IMR-90 (cell line): ENCODE results near the gene RERE. TPM values are rescaled to one million over a fixed set of nuclear protein-coding genes. Genes with fewer than 3 reads are reported as not detected.

Source experiments
- ATAC-seq: fragments of 200-7000 bp; cut with Tn5 transposase; 2 replicates; pipeline ENCODE4 v1.9.1; 2020; ENCODE audit warnings: low read depth, mild to moderate bottlenecking, moderate library complexity
- BruUV-seq: library from RNA; stranded (reverse); fragments of 400-500 nt; replicated peaks from 2 replicates; lab custom pipeline; 2021; lab: Mats Ljungman, UMichigan
- CTCF ChIA-PET: fragments of 300-600 bp; formaldehyde crosslinking; extraction: SDS; loops from one replicate; lab custom pipeline; 2021; ENCODE audit warnings: antibody characterized with exemption; lab: Yijun Ruan, JAX
- POLR2A ChIA-PET: fragments of 300-600 bp; sonication (Branson Sonifier 250); formaldehyde crosslinking; loops from one replicate; lab custom pipeline; 2022; ENCODE audit warnings: antibody characterized with exemption; ENCODE audit not compliant: unreplicated experiment; lab: Charles Lee
- DNase-seq: peaks from one replicate; pipeline ENCODE4 v3.0.0; 2013
- H2AFZ ChIP-seq: replicated peaks from 2 replicates; pipeline ENCODE3; 2013; ENCODE audit warnings: low read length, mild to moderate bottlenecking; ENCODE audit not compliant: poor library complexity
- H2AK5ac ChIP-seq: 2 replicates; pipeline ENCODE4 v1.6.1; 2013; ENCODE audit warnings: low read depth, low read length, inconsistent platforms
- H2AK9ac ChIP-seq: replicated peaks from 2 replicates; pipeline ENCODE3; 2013; ENCODE audit warnings: mild to moderate bottlenecking, low read depth, low read length, moderate library complexity; ENCODE audit not compliant: poor library complexity
- H2BK120ac ChIP-seq: 2 replicates; pipeline ENCODE4 v1.6.1; 2013; ENCODE audit warnings: low read depth, low read length, inconsistent platforms
- H2BK15ac ChIP-seq: 3 replicates; pipeline ENCODE4 v1.6.1; 2013; ENCODE audit warnings: low read depth, low read length, inconsistent platforms
- H2BK20ac ChIP-seq: 2 replicates; pipeline ENCODE4 v1.6.1; 2013; ENCODE audit warnings: low read depth, mild to moderate bottlenecking, inconsistent platforms, low read length, moderate library complexity
- H2BK5ac ChIP-seq: 2 replicates; pipeline ENCODE4 v1.6.1; 2013; ENCODE audit warnings: mild to moderate bottlenecking, low read depth, low read length, inconsistent platforms; ENCODE audit not compliant: poor library complexity, severe bottlenecking
- H3K14ac ChIP-seq: replicated peaks from 2 replicates; pipeline ENCODE4 v1.6.1; 2013; ENCODE audit warnings: low read depth, low read length, inconsistent platforms
- H3K18ac ChIP-seq: 2 replicates; pipeline ENCODE4 v1.6.1; 2013; ENCODE audit warnings: low read depth, low read length, control low read depth
- H3K23ac ChIP-seq: 2 replicates; pipeline ENCODE4 v1.6.1; 2013; ENCODE audit warnings: low read depth, low read length, inconsistent platforms
- H3K27ac ChIP-seq: 2 replicates; pipeline ENCODE4 v1.5.1; 2013; ENCODE audit warnings: mild to moderate bottlenecking, control low read depth, low read length; ENCODE audit not compliant: insufficient read depth
- H3K27me3 ChIP-seq: 2 replicates; pipeline ENCODE4 v1.6.1; 2013; ENCODE audit warnings: low read length; ENCODE audit not compliant: control insufficient read depth, insufficient read depth
- H3K36me3 ChIP-seq: 2 replicates; pipeline ENCODE4 v1.6.1; 2013; ENCODE audit warnings: low read length, mixed read lengths; ENCODE audit not compliant: control insufficient read depth, insufficient read depth
- H3K4ac ChIP-seq: 2 replicates; pipeline ENCODE4 v1.6.1; 2013; ENCODE audit warnings: low read depth, low read length, inconsistent platforms
- H3K4me1 ChIP-seq: 2 replicates; pipeline ENCODE4 v1.6.1; 2013; ENCODE audit warnings: low read length, mixed read lengths; ENCODE audit not compliant: control insufficient read depth, insufficient read depth
- H3K4me2 ChIP-seq: 2 replicates; pipeline ENCODE4 v1.6.1; 2013; ENCODE audit warnings: low read depth, mild to moderate bottlenecking, control low read depth, low read length, moderate library complexity
- H3K4me3 ChIP-seq: 2 replicates; pipeline ENCODE4 v1.5.1; 2013; ENCODE audit warnings: low read depth, mild to moderate bottlenecking, control low read depth, low read length, moderate library complexity; ENCODE audit not compliant: insufficient read depth
- H3K56ac ChIP-seq: 2 replicates; pipeline ENCODE4 v1.6.1; 2013; ENCODE audit warnings: low read length, inconsistent platforms; ENCODE audit not compliant: insufficient read depth; ENCODE audit errors: extremely low read depth
- H3K79me1 ChIP-seq, 2 experiments: 2 replicates each; pipeline ENCODE4 v1.6.1; 2013; ENCODE audit warnings: low read length in 2 of 2, inconsistent platforms in 1 of 2, low read depth in 1 of 2
- H3K9ac ChIP-seq: 2 replicates; pipeline ENCODE4 v1.6.1; 2013; ENCODE audit warnings: low read depth, low read length, control low read depth
- H3K9me1 ChIP-seq: 2 replicates; pipeline ENCODE4 v1.6.1; 2013; ENCODE audit warnings: low read length, inconsistent platforms; ENCODE audit not compliant: insufficient read depth
- H3K9me3 ChIP-seq: 2 replicates; pipeline ENCODE4 v1.6.1; 2013; ENCODE audit warnings: low read length; ENCODE audit not compliant: control insufficient read depth, insufficient read depth
- H4K20me1 ChIP-seq: 2 replicates; pipeline ENCODE4 v1.6.1; 2013; ENCODE audit warnings: low read length, inconsistent platforms; ENCODE audit not compliant: insufficient read depth
- H4K5ac ChIP-seq: 2 replicates; pipeline ENCODE4 v1.6.1; 2013; ENCODE audit warnings: mild to moderate bottlenecking, low read depth, low read length, control low read depth
- H4K8ac ChIP-seq, 2 experiments: 2 replicates each; pipeline ENCODE4 v1.6.1; 2013; ENCODE audit warnings: low read depth in 2 of 2, low read length in 2 of 2, control low read depth in 1 of 2, inconsistent platforms in 1 of 2
- H4K91ac ChIP-seq: 2 replicates; pipeline ENCODE4 v1.6.1; 2013; ENCODE audit warnings: low read depth, low read length, inconsistent platforms; ENCODE audit not compliant: insufficient read depth
- BHLHE40 ChIP-seq: fragments of 150-350 bp; IDR thresholded peaks from 2 replicates; pipeline ENCODE4 v1.6.1; 2016; ENCODE audit warnings: mild to moderate bottlenecking, low read depth, low read length
- CEBPB ChIP-seq: IDR thresholded peaks from 2 replicates; pipeline ENCODE4 v1.6.1; 2012; ENCODE audit warnings: low read depth, low read length, improper control_type of control experiment
- CHD1 ChIP-seq: IDR thresholded peaks from 2 replicates; pipeline ENCODE4 v1.6.1; 2012; ENCODE audit warnings: low read depth, low read length, improper control_type of control experiment
- CTCF ChIP-seq: conservative IDR thresholded peaks from 2 replicates; pipeline ENCODE4 v1.5.1; 2012; ENCODE audit warnings: mild to moderate bottlenecking, low read depth, low read length, improper control_type of control experiment
- ELK1 ChIP-seq: fragments of 150-350 bp; IDR thresholded peaks from 2 replicates; pipeline ENCODE4 v1.6.1; 2016; ENCODE audit warnings: low read depth, mild to moderate bottlenecking, low read length, moderate library complexity, borderline replicate concordance
- FOS ChIP-seq: fragments of 150-350 bp; IDR thresholded peaks from 2 replicates; pipeline ENCODE4 v1.6.1; 2016; ENCODE audit warnings: low read depth, low read length
- MAZ ChIP-seq: IDR thresholded peaks from 2 replicates; pipeline ENCODE4 v1.6.1; 2012; ENCODE audit warnings: low read depth, mild to moderate bottlenecking, low read length, improper control_type of control experiment, moderate library complexity, borderline replicate concordance
- MXI1 ChIP-seq: IDR thresholded peaks from 2 replicates; pipeline ENCODE4 v1.6.1; 2012; ENCODE audit warnings: low read depth, mild to moderate bottlenecking, low read length, moderate library complexity, borderline replicate concordance
- NFE2L2 ChIP-seq: fragments of 150-350 bp; IDR thresholded peaks from 2 replicates; pipeline ENCODE4 v1.6.1; 2016; ENCODE audit warnings: low read depth, mild to moderate bottlenecking, low read length
- POLR2A ChIP-seq: IDR thresholded peaks from 2 replicates; pipeline ENCODE4 v1.6.1; 2012; ENCODE audit warnings: mild to moderate bottlenecking, low read depth, low read length
- RAD21 ChIP-seq: IDR thresholded peaks from 2 replicates; pipeline ENCODE4 v1.6.1; 2012; ENCODE audit warnings: low read length, improper control_type of control experiment
- RCOR1 ChIP-seq: IDR thresholded peaks from 2 replicates; pipeline ENCODE4 v1.6.1; 2012; ENCODE audit warnings: mild to moderate bottlenecking, low read length, improper control_type of control experiment; ENCODE audit not compliant: insufficient replicate concordance
- RFX5 ChIP-seq: IDR thresholded peaks from 2 replicates; pipeline ENCODE4 v1.8.0; 2012; ENCODE audit warnings: low read depth, mild to moderate bottlenecking, low read length, moderate library complexity
- SMC3 ChIP-seq: fragments of 150-350 bp; IDR thresholded peaks from 2 replicates; pipeline ENCODE4 v1.6.1; 2016; ENCODE audit warnings: low read depth, mild to moderate bottlenecking, antibody characterized with exemption, low read length, moderate library complexity
- dilution Hi-C: fragments of 300-500 bp; cut with HindIII; formaldehyde crosslinking; loops from one replicate; pipeline ENCODE4 v1.14.3; 2018; ENCODE audit warnings: low sequenced_read_pairs; ENCODE audit not compliant: unreplicated experiment
- in situ Hi-C: fragments of 300-500 bp; cut with MboI; formaldehyde crosslinking; loops from 3 replicates; pipeline ENCODE4 v1.14.3; 2019; ENCODE audit warnings: low sequenced_read_pairs, inconsistent platforms, mixed read lengths
- intact Hi-C: fragments of 100-400 bp; cut with micrococcal nuclease; formaldehyde crosslinking; loops from 2 replicates; pipeline ENCODE4 v1.10.0; 2022
- polyA plus RNA-seq, 3 experiments: library from polyadenylated mRNA; depleted of rRNA; stranded (reverse); fragments of >200 nt; gene quantifications; 2 replicates each; pipeline ENCODE4 v1.2.3, GENCODE V29; 2012; ENCODE audit warnings: low replicate concordance in 1 of 3
- total RNA-seq: library from RNA; depleted of rRNA; stranded (reverse); fragments of >200 nt; gene quantifications from 2 replicates; pipeline ENCODE4 v1.2.3, GENCODE V29; 2012

Gene RERE
- total and polyA plus RNA-seq, 2 of the 4 experiments (the other 2 are of a cell fraction): 11.5 to 25.1 TPM

GRCh38 chr1:8736927-8737326, 80.5 kb downstream of the RERE start:
- Histone ChIP-seq H3K9me3 (peaks cover 5% of the 10 kb centered on the region), H4K8ac (no peak overlapping the region), H3K79me1 (peaks cover 26 to 31% of the 10 kb centered on the region in 2 experiments), H2BK20ac (no peak overlapping the region), H3K23ac (no peak overlapping the region), H4K5ac (no peak overlapping the region), H2AK9ac (no peak overlapping the region), H3K14ac (no peak overlapping the region), H3K18ac (no peak overlapping the region), H3K56ac (no peak overlapping the region), H3K9me1 (peaks cover 2% of the 10 kb centered on the region; the same call in 1 of the 2 replicates), H2AFZ (no peak overlapping the region), H3K4me1 (peaks cover 11% of the 10 kb centered on the region), H2AK5ac (no peak overlapping the region), H4K91ac (no peak overlapping the region), H3K4me2 (no peak overlapping the region), H2BK5ac (no peak overlapping the region), H3K27ac (no peak overlapping the region), H2BK120ac (no peak overlapping the region), H3K4me3 (no peak overlapping the region), H2BK15ac (no peak overlapping the region), H3K9ac (no peak overlapping the region), H3K27me3 (no peaks in the 10 kb centered on the region), H3K4ac (no peak overlapping the region), H4K20me1 (peaks cover 6% of the 10 kb centered on the region; the same call in 1 of the 2 replicates), H3K36me3 (0 out of 2 replicates have a peak, but pooled peaks cover 2% of the 10 kb centered on the region)
- CTCF ChIA-PET: no interaction called here
- intact Hi-C loops (no loop called here), in situ Hi-C loops (no loop called here), dilution Hi-C loops (no loop called here)
- DNase-seq: no peak
- ATAC-seq: no peak
- no peak for TF ChIP-seq MAZ
- no peak for TF ChIP-seq ELK1
- no peak for TF ChIP-seq NFE2L2
- no peak for TF ChIP-seq POLR2A
- no peak for TF ChIP-seq CEBPB
- no peak for TF ChIP-seq SMC3
- no peak for TF ChIP-seq RCOR1
- no peak for TF ChIP-seq BHLHE40
- no peak for TF ChIP-seq RAD21
- TF ChIP-seq CHD1: no peak
- TF ChIP-seq MXI1: no peak
- TF ChIP-seq FOS: no peak
- TF ChIP-seq CTCF: no peak
- TF ChIP-seq RFX5: no peak
- POLR2A ChIA-PET: no interaction called here
- no TSS peak for BruUV-seq
